K562 (cell line): ENCODE data around the gene CKM.

Source experiments
- CHD4 ChIP-seq: fragments of 200-600 bp; sonication (generic); IDR thresholded peaks from 3 replicates; pipeline ENCODE4 v1.6.1; 2012; ENCODE audit warnings: low read depth, mild to moderate bottlenecking, mixed read lengths, low read length, inconsistent platforms; ENCODE audit not compliant: insufficient read depth, insufficient replicate concordance, poor library complexity, severe bottlenecking
- KDM1A ChIP-seq, 2 experiments: fragments of 450-650 bp; IDR thresholded peaks; 2 replicates each; pipeline ENCODE4 v1.6.1; 2016; ENCODE audit warnings: mild to moderate bottlenecking in 2 of 2
- RCOR1 ChIP-seq, 2 experiments: IDR thresholded peaks; 2 replicates each; pipeline ENCODE4 v1.6.1; 2012; ENCODE audit warnings: low read depth in 2 of 2, low read length in 2 of 2, borderline replicate concordance in 1 of 2, improper control_type of control experiment in 1 of 2
- RFX5 ChIP-seq: IDR thresholded peaks from 2 replicates; pipeline ENCODE4 v1.6.1; 2011; ENCODE audit warnings: low read depth, mild to moderate bottlenecking, improper control_type of control experiment, low read length
- SNRNP70 ChIP-seq: fragments of 200-400 bp; formaldehyde crosslinking; optimal IDR thresholded peaks from 2 replicates; pipeline ENCODE3; 2017; ENCODE audit warnings: low read depth, low read length
- TEAD4 ChIP-seq, 2 experiments: sonication (generic) in 1 of 2; formaldehyde crosslinking in 1 of 2; IDR thresholded peaks; 2 replicates each; pipeline versions ENCODE4 v1.6.1 to v1.8.0; 2012 to 2022; ENCODE audit warnings: borderline replicate concordance in 1 of 2, inconsistent platforms in 1 of 2, low read length in 1 of 2, mild to moderate bottlenecking in 1 of 2, missing genetic modification reagents in 1 of 2
- TFAM ChIP-seq: fragments of 250-450 bp; sonication (Bioruptor Pico); conservative IDR thresholded peaks from 2 replicates; pipeline ENCODE4 v1.5.0; 2021; ENCODE audit warnings: mild to moderate bottlenecking, moderate library complexity
- YBX1 ChIP-seq: fragments of 450-650 bp; IDR thresholded peaks from 2 replicates; pipeline ENCODE4 v1.7.1; 2016; ENCODE audit warnings: mild to moderate bottlenecking
- ZNF445 ChIP-seq: fragments of 250-450 bp; sonication (Bioruptor Pico); IDR thresholded peaks from 2 replicates; pipeline ENCODE4 v1.4.0; 2020; ENCODE audit warnings: low read depth, mild to moderate bottlenecking, moderate library complexity
- TF ChIP-seq, protein P1 (sequence below), 2 experiments: fragments of 450-650 bp in 1 of 2; sonication (generic) in 1 of 2; formaldehyde crosslinking in 1 of 2; IDR thresholded peaks in 1 of 2; conservative IDR thresholded peaks in 1 of 2; 2 replicates each; pipeline versions ENCODE4 v1.6.1 to v1.8.1; 2016 to 2023; ENCODE audit warnings: mild to moderate bottlenecking in 2 of 2, moderate library complexity in 2 of 2, inconsistent platforms in 1 of 2, missing genetic modification reagents in 1 of 2

DNA sequence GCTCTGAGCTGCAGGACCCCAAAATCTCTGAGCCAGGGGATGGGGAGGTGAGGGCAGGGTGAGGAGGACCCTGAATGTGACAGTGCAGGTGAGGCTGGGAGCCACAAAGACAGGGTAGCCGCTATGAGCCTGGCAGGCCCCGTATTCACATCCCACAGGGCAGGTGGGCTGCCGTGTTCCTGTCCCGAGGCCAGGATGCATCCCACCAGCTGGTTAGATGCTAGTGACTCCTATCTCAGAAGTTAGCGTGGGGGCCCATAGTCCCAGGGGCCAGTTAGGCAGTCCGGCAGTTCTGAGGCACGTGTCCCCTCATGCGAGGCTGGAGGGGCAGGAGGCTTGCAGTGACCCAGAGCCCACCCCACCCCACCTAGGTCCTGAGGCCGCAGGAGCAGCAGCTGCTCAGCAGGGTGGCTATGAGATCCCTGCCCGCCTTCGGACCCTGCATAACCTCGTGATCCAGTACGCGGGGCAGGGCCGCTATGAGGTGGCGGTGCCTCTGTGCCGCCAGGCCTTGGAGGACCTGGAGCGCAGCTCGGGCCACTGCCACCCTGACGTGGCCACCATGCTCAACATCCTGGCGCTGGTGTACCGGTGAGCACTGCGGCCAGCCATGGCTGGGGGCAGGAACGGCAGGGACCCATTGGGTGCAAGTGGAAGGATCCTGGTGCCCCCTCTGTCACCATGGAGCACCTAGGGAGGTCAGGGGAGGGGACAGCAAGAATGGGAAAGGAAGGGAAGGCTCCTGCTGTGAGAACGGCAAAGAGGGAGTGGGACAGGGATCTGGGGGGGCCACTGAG is 25.1 kb upstream of the CKM start:
- TF ChIP-seq KDM1A (IDR thresholded peaks at IDR 0.05), result no peak
- no peak for TF ChIP-seq TFAM (CRISPR knock-in tag)
- TF ChIP-seq RFX5, result no peak
- no peak for TF ChIP-seq CHD4
- no peak for TF ChIP-seq ZNF445
- TF ChIP-seq TEAD4 (IDR thresholded peaks at IDR 0.05; ENCODE audit: low read length), result no peak
- TF ChIP-seq TEAD4 (CRISPR knock-in tag; IDR thresholded peaks at IDR 0.05; ENCODE audit: borderline replicate concordance), result no peak
- TF ChIP-seq, protein P1, sequence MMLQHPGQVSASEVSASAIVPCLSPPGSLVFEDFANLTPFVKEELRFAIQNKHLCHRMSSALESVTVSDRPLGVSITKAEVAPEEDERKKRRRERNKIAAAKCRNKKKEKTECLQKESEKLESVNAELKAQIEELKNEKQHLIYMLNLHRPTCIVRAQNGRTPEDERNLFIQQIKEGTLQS (IDR thresholded peaks at IDR 0.05), result no peak
- TF ChIP-seq, protein P1 (CRISPR knock-in tag; conservative IDR thresholded peaks at IDR 0.05), result no peak
- no peak for TF ChIP-seq RCOR1 (IDR thresholded peaks at IDR 0.05; ENCODE audit: borderline replicate concordance in 1 of 2, low read depth in 2 of 2, low read length in 2 of 2)
- TF ChIP-seq YBX1, result no peak
- TF ChIP-seq SNRNP70, result no peak
